Spleen (tissue), 11 donors: ENCODE measurements around the gene CCNL2. TPM values are rescaled to one million over a fixed set of nuclear protein-coding genes. Genes with fewer than 3 reads are reported as not detected.

Experiments used
- DNase-seq: peaks from one replicate; pipeline ENCODE4 v3.0.0-alpha.2; 2020
- H3K27ac ChIP-seq, 8 donors: fragments of 200-600 bp; sonication (generic) in 7 of 8; 1 replicate in 4 of 8; 2 replicates in 4 of 8; pipeline versions ENCODE4 v1.5.0 to v1.8.0; 2016 to 2021; ENCODE audit warnings: inconsistent platforms in 4 of 8, mild to moderate bottlenecking in 4 of 8, moderate library complexity in 1 of 8
- H3K27me3 ChIP-seq, 7 donors: fragments of 200-600 bp; sonication (generic) in 6 of 7; replicated peaks in 1 of 7; 1 replicate in 4 of 7; 2 replicates in 3 of 7; pipeline versions ENCODE4 v1.5.0 to v1.8.0; 2016 to 2021; ENCODE audit warnings: inconsistent platforms in 3 of 7, mild to moderate bottlenecking in 1 of 7
- H3K36me3 ChIP-seq, 6 donors: fragments of 200-600 bp; sonication (generic) in 5 of 6; 1 replicate in 4 of 6; 2 replicates in 2 of 6; pipeline versions ENCODE4 v1.5.0 to v1.8.0; 2016 to 2021; ENCODE audit warnings: inconsistent platforms in 2 of 6
- H3K4me1 ChIP-seq, 6 donors: fragments of 200-600 bp; sonication (generic) in 5 of 6; 1 replicate in 3 of 6; 2 replicates in 3 of 6; pipeline versions ENCODE4 v1.5.0 to v1.8.0; 2016 to 2021; ENCODE audit warnings: inconsistent platforms in 3 of 6
- H3K4me3 ChIP-seq, 8 donors: fragments of 200-600 bp; sonication (generic) in 7 of 8; 1 replicate in 4 of 8; 2 replicates in 4 of 8; pipeline versions ENCODE4 v1.5.0 to v1.8.0; 2016 to 2021; ENCODE audit warnings: inconsistent platforms in 4 of 8, mild to moderate bottlenecking in 4 of 8, moderate library complexity in 2 of 8
- H3K9me3 ChIP-seq, 8 donors: fragments of 200-600 bp; sonication (generic) in 7 of 8; 1 replicate in 4 of 8; 2 replicates in 4 of 8; pipeline versions ENCODE4 v1.5.0 to v1.8.0; 2016 to 2021; ENCODE audit warnings: inconsistent platforms in 4 of 8
- CTCF ChIP-seq, 11 experiments: fragments of 200-600 bp in 7 of 11; fragments of 450-650 bp in 4 of 11; sonication (generic) in 4 of 11; IDR thresholded peaks in 8 of 11; conservative IDR thresholded peaks in 3 of 11; 1 replicate in 7 of 11; 2 replicates in 4 of 11; pipeline versions ENCODE4 v1.4.0 to v1.8.0; 2016 to 2021; ENCODE audit warnings: antibody characterized with exemption in 11 of 11, inconsistent platforms in 4 of 11, mild to moderate bottlenecking in 1 of 11
- POLR2A ChIP-seq, 3 donors: fragments of 450-650 bp; IDR thresholded peaks; one replicate each; pipeline ENCODE4 v1.5.1; 2017; ENCODE audit warnings: antibody characterized with exemption in 3 of 3, mild to moderate bottlenecking in 1 of 3
- POLR2AphosphoS5 ChIP-seq, 3 donors: sonication (generic); formaldehyde crosslinking; IDR thresholded peaks; one replicate each; pipeline ENCODE4 v1.5.1; 2017; ENCODE audit warnings: antibody characterized with exemption in 3 of 3
- WGBS, 5 donors: extraction: QIAGEN DNeasy Blood & Tissue Kit in 3 of 5; methylation state at CpG; one replicate each; pipeline versions ENCODE4 v1.1.5 to v1.1.7; 2013 to 2018; 5-methylcytosine and 5-hydroxymethylcytosine counted together
- intact Hi-C: fragments of 100-400 bp; cut with DNase I; formaldehyde crosslinking; loops from one replicate; pipeline ENCODE4 v1.15.0; 2023; ENCODE audit warnings: low total_unique reads
- polyA plus RNA-seq, 3 donors: library from polyadenylated mRNA; stranded (reverse); fragments of 200-250 nt; gene quantifications; one replicate each; pipeline ENCODE4 v1.2.1, GENCODE V29; 2013
- total RNA-seq, 7 donors: library from RNA; depleted of rRNA in 3 of 7; stranded (reverse); fragments of >200 nt in 3 of 7; fragmentation: NEBNext Ultra II Directional in 4 of 7; extraction: Animal tissue kit (Norgen Biotek cat#: 25700) in 4 of 7; gene quantifications; one replicate each; pipeline versions ENCODE4 v1.1.0 to v1.2.1, GENCODE V29; 2016 to 2021
- donor health status: healthy with polysubstance abuse.
- donor health status: DM: no; HTN: no; CAD: no; lungs with moderate emphysema.
- donor health status: DM: no; HTN: no; CAD: no.
- donor health status: Bipolar disorder and iron deficiency.
- donor health status: healthy.
- donor health status: DM: no; HTN: no; CAD: no.
- donor health status: DM: yes; HTN: yes; CAD: no.

CCNL2 gene
- total and polyA plus RNA-seq, 10 donors = 111 to 299 (median 204) TPM

GRCh38 chr1:1433804-1434130 is 34.6 kb upstream of the CCNL2 start:
- peak overlapping the region in 7 of 8 donors; percentile 17 to 82 (median 74) for H3K27ac ChIP-seq
- H3K9me3 ChIP-seq = no peaks in the 10 kb centered on the region
- TF ChIP-seq POLR2AphosphoS5 (IDR thresholded peaks at IDR 0.05) (no peak), CTCF (IDR thresholded peaks at IDR 0.05 in 8 of 11, conservative IDR thresholded peaks at IDR 0.05 in 3 of 11) (no peak), POLR2A (IDR thresholded peaks at IDR 0.05) (no peak)
- H3K27me3 ChIP-seq = peaks cover 0 to 99% (median 41%) of the 10 kb centered on the region in 7 donors
- H3K4me1 ChIP-seq = peaks cover 38 to 94% (median 71%) of the 10 kb centered on the region in 6 donors
- intact Hi-C loops = no loop called here
- no peaks in the 10 kb centered on the region for H3K36me3 ChIP-seq
- H3K4me3 ChIP-seq = peak overlapping the region in 2 of 8 donors; percentile 1 to 71
- DNase-seq = no peak
- WGBS, 5 donors = 0 to 19% (median 5%) methylated on average over 2 to 12 of the region's 12 CpGs

GRCh38 chr1:1432951-1433803 is 34.0 kb upstream of the CCNL2 start:
- no peak for TF ChIP-seq POLR2A (IDR thresholded peaks at IDR 0.05)
- TF ChIP-seq CTCF (IDR thresholded peaks at IDR 0.05 in 8 of 11, conservative IDR thresholded peaks at IDR 0.05 in 3 of 11) = no peak
- TF ChIP-seq POLR2AphosphoS5 (IDR thresholded peaks at IDR 0.05) = peak; percentile 19 to 75 (median 68)
- peak; percentile 74 for DNase-seq
- H3K27me3 ChIP-seq = peaks cover 0 to 99% (median 40%) of the 10 kb centered on the region in 7 donors
- no peaks in the 10 kb centered on the region for H3K36me3 ChIP-seq
- H3K9me3 ChIP-seq = no peaks in the 10 kb centered on the region
- peak overlapping the region in 7 of 8 donors; percentile 17 to 82 (median 75) for H3K27ac ChIP-seq
- peaks cover 38 to 92% (median 71%) of the 10 kb centered on the region in 6 donors for H3K4me1 ChIP-seq
- WGBS, 5 donors = 42 to 63% (median 46%) methylated on average over 16 to 34 of the region's 34 CpGs
- H3K4me3 ChIP-seq = peak overlapping the region in 1 of 8 donors; percentile 7
- intact Hi-C loops = no loop called here

GRCh38 chr1:1432274-1432950 is 33.3 kb upstream of the CCNL2 start:
- Histone ChIP-seq H3K4me1 (peaks cover 38 to 91% (median 71%) of the 10 kb centered on the region in 6 donors), H3K4me3 (no peak overlapping the region), H3K27ac (peak overlapping the region in 7 of 8 donors; percentile 58 to 82 (median 75)), H3K9me3 (no peaks in the 10 kb centered on the region), H3K27me3 (peaks cover 0 to 98% (median 37%) of the 10 kb centered on the region in 7 donors), H3K36me3 (no peaks in the 10 kb centered on the region)
- no peak for TF ChIP-seq CTCF (IDR thresholded peaks at IDR 0.05 in 8 of 11, conservative IDR thresholded peaks at IDR 0.05 in 3 of 11)
- no peak for TF ChIP-seq POLR2AphosphoS5 (IDR thresholded peaks at IDR 0.05)
- TF ChIP-seq POLR2A (IDR thresholded peaks at IDR 0.05) = no peak
- intact Hi-C loops = no loop called here
- peak; percentile 62 for DNase-seq
- 63 to 75% (median 68%) methylated on average over 26 to 28 of the region's 28 CpGs for WGBS, 5 donors

GRCh38 chr1:1431845-1432273 is 32.7 kb upstream of the CCNL2 start:
- Histone ChIP-seq H3K9me3 (no peaks in the 10 kb centered on the region), H3K36me3 (no peaks in the 10 kb centered on the region), H3K4me1 (peaks cover 38 to 88% (median 68%) of the 10 kb centered on the region in 6 donors), H3K27ac (peak overlapping the region in 7 of 8 donors; percentile 58 to 82 (median 75)), H3K27me3 (peaks cover 0 to 98% (median 35%) of the 10 kb centered on the region in 7 donors), H3K4me3 (no peak overlapping the region)
- TF ChIP-seq POLR2AphosphoS5 (IDR thresholded peaks at IDR 0.05) = peak in 2 of 3 donors; percentile 32 to 60
- TF ChIP-seq POLR2A (IDR thresholded peaks at IDR 0.05) = no peak
- intact Hi-C loops = no loop called here
- DNase-seq = peak; percentile 72
- 46 to 70% (median 60%) methylated on average over 5 of the region's 5 CpGs for WGBS, 5 donors
